SIG-M5 (cell line): ENCODE measurements around the gene TSTD2.
"Not testable (repeated sequence)": the region's sequence is repeated elsewhere in the genome, so short reads cannot be mapped to it uniquely, and the experiment has no call there.

Experiments
- DNase-seq: peaks from one replicate; lab custom pipeline; 2025; lab: John Stamatoyannopoulos, UW

Gene TSTD2

GRCh38 chr9:97586909-97587308, 46.3 kb downstream of the TSTD2 start:
- DNase-seq = not testable (repeated sequence)

GRCh38 chr9:97584778-97585177, 48.4 kb downstream of the TSTD2 start:
- DNase-seq = not testable (repeated sequence)

DNA sequence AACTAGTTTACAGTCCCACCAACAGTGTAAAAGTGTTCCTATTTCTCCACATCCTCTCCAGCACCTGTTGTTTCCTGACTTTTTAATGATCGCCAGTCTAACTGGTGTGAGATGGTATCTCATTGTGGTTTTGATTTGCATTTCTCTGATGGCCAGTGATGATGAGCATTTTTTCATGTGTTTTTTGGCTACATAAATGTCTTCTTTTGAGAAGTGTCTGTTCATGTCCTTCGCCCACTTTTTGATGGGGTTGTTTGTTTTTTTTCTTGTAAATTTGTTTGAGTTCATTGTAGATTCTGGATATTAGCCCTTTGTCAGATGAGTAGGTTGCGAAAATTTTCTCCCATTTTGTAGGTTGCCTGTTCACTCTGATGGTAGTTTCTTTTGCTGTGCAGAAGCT, 51.6 kb downstream of the TSTD2 start:
- DNase-seq = not testable (repeated sequence)

DNA sequence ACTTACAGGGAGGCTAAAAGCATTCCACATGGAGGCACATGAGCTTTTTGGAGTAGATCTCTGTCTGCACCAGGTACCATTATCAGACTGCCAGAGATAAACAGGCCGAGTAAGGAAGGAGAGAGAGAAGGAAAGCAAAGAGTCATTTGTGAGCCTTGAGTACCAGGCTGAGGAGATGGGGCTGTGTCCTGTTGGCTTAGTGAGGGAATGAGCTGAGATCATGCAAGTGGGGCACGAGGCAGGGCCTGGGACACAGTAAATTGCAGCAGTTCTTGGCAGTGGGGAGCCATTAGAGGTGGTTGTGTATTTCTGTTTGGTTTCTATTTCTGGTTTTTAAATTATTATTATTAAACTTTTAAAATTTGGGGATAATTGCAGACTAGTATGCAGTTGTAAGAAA, 53.3 kb downstream of the TSTD2 start:
- no peak for DNase-seq

GRCh38 chr9:97578846-97579245, 54.3 kb downstream of the TSTD2 start:
- DNase-seq = no peak

DNA sequence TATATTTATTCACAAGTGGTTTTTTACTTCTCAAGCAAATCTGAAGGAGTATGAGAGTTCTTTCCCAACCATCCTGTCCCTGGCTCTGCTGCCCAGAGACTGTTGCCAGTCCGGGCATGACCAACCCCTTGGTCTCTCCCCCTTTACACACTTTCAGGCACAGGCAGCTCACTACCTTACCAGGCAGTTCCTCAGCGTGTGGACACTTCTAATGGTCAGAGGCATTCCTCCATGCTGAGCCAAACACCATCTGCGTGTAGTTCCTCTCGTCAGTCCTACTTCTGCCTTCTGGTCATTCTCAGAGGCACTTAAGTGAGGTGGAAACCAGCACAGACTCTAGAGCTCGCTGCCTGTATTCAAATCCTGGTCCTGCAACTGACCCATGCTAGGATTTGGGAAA, 56.1 kb downstream of the TSTD2 start:
- no peak for DNase-seq

GRCh38 chr9:97575673-97576200, 57.4 kb downstream of the TSTD2 start:
- DNase-seq = no peak

GRCh38 chr9:97574921-97575672, 58.1 kb downstream of the TSTD2 start:
- DNase-seq = not testable (repeated sequence)

- not testable (repeated sequence) for DNase-seq
These were observed 59.0 kb downstream of the TSTD2 start for GRCh38 chr9:97574101-97574571.

- DNase-seq = no peak
These were observed 59.6 kb downstream of the TSTD2 start for GRCh38 chr9:97573482-97574073.

- no peak for DNase-seq
These were observed 60.2 kb downstream of the TSTD2 start for GRCh38 chr9:97572892-97573365.

- DNase-seq = no peak
These were observed 60.8 kb downstream of the TSTD2 start for GRCh38 chr9:97572196-97572891.

- DNase-seq = no peak
These were observed 61.5 kb downstream of the TSTD2 start for GRCh38 chr9:97571664-97572063.

DNA sequence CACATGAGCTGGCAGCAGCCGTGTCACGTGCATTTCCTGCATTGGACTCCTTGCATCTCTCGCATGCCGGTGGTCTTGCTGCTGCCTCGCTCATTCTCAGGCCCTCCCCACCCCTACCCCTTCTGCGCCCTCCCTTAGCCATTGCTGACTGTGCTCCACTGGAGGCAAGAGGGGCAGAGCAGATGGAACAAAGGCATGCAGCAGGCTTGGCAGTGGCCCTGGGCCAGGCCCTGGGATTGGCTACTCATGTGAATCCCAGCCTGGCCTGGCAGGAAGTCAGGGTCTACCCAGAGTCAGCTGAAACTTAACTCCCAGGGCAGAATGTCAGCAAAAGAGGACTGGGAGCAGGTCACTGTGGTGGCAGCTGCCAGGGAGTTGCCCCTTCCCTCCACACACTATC, 62.3 kb downstream of the TSTD2 start:
- DNase-seq = no peak

DNA sequence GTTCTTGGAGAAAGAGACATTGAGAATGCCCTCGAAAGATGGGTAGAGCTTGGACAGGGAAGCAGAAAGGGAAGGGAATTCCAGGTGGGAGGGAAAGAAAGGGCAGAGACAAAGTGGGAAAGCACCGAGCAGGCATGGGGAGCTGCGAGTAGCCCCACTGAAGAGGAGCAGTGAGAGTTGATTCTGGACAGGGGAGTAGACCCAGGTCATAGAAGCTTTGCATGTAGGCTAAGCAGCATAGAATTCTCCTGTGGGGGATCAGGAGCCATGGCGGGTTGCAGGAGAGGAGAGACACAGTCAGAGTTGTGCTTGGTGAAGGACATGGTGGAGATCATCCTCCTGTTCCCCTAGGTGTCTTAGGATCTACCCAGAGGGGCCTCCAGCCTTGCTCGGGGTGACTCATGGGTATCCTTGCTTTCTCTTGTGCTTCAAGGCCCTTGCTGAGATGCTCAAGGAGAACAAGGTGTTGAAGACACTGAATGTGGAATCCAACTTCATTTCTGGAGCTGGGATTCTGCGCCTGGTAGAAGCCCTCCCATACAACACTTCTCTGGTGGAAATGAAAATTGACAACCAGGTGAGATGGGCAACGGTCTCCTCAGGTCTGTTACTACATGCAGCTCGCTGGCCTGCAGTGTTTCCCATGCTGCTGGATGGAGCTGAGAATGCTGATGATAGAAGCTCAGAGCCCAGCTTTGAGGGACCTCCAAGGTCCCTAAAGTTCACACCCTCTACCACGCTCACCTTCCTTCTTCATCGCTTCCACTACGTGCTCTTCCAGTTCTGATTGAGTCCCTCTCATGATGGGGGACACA, 64.5 kb downstream of the TSTD2 start:
- no peak for DNase-seq

GRCh38 chr9:97567894-97568202, 65.3 kb downstream of the TSTD2 start:
- no peak for DNase-seq

- no peak for DNase-seq
These were observed 65.8 kb downstream of the TSTD2 start for GRCh38 chr9:97567182-97567893.

DNA sequence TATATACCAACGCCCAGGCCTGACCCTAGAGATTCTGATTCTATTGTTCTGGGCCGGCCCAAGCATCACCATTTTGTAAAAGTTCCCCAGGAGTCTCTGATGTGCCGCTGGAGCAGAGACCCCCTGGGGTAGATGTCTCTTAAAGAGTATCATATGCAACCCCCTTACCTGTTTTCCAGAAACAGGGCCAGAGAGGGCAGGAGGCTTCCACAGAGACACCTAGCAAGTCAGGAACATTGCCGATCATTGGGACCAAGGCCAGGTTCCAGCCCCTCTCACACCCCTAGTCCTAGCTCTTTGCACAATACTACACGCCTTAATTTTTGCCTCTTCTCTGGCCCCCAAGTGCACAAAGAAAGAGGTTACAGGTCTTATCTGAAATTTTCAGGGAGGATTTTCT, 67.9 kb downstream of the TSTD2 start:
- DNase-seq = no peak

DNA sequence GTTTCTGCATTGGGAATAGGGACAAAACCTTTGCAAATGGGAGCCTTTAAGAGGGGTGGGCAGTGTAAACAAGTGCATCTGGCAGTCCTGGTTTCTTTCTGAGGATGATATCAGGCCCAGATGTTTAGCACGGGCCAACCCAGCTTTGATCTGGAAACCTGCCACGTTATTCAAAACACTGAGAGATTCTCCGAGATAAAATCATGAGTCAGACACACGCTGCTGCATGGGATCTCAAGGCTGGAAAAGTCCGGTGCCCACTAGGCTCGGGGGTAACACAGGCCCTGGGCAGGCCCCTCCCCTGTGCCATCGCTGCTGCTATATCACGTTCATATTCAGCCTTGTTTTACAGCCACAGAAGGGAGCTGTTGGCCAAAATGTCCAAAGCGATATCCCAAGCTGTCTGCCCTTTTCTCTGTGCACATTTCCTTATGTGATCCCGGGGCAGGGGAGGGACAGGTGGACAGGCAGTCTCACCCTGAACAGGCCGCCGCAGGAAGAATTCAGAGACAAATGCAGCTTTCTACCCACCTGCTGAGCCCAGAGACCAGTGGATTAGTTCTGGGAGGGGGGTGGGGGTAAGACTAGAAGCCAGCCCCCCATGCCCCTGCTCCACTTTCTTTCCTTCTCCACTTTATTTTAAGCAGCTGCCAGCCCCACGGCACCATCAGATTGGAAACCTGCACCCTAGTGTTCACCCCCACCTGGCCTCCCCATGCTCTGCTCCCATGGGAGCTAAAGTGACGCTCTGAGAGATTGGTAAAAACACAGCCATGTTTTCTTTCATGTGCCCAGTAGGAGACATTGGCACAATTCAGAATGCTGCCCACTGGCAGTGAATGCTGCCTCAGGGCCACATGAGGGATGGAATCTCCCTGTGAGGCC, 68.6 kb downstream of the TSTD2 start:
- DNase-seq = no peak

DNA sequence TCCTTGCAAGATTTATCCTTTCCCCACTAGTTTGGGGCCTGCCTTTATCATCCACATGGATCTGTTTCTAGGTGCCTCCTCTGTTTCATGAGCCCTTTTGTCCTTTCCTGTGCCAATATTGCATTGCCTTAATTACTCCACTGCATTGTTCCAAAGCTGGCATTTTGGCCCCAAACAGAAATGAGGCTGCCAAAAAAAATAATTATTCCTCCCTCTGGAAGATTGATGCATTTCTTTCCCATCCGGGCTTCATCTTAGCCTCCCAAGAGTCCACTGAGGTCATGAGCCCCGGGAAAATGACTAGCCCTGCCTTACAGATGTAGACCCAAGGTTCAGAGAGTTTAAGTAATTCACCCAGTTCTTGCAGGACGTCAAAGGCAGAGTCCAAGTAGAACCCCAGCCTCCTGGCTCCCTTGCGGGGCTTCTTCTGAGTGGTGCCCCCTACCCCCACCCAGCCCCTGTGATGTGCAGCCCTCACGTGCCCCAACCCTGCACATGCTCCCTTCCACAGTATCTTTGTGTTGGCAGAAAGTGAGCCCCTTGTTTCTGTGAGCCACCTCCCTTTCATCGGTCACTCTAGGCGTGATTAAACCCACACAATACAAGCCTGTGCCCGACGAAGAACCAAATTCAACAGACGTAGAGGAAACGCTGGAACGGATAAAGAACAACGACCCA, 69.6 kb downstream of the TSTD2 start:
- no peak for DNase-seq
